T-helper 2 cell treated with Interferon-gamma antibody and Interleukin-4, amounts not matched to agents 100 ng/mL and 5 ng/mL, for 36 hours (primary cell): ENCODE results near the gene CREBL2. TPM values are rescaled to one million over a fixed set of nuclear protein-coding genes. Genes with fewer than 3 reads are reported as not detected.

Experiments used
- intact Hi-C: fragments of 100-400 bp; cut with micrococcal nuclease; formaldehyde crosslinking; loops from one replicate; pipeline ENCODE4 v1.15.1; 2023
- total RNA-seq: library from RNA; stranded (reverse); gene quantifications from 2 replicates; pipeline ENCODE4 v1.2.3, GENCODE V29; 2022

Gene CREBL2
- total RNA-seq, 1 donor from 2014 or later: 15.9 TPM

GRCh38 chr12:12669020-12669419, 57.3 kb downstream of the CREBL2 start:
- intact Hi-C loops: no loop called here

GRCh38 chr12:12671850-12672660, 60.4 kb downstream of the CREBL2 start:
- intact Hi-C loops: no loop called here

GRCh38 chr12:12673296-12673695, 61.6 kb downstream of the CREBL2 start:
- intact Hi-C loops: no loop called here

- intact Hi-C loops: no loop called here
These were observed 64.9 kb downstream of the CREBL2 start for GRCh38 chr12:12676605-12677004.

GRCh38 chr12:12681061-12681765, 69.5 kb downstream of the CREBL2 start:
- intact Hi-C loops: no loop called here

- intact Hi-C loops: no loop called here
These were observed 70.6 kb downstream of the CREBL2 start for GRCh38 chr12:12682284-12682683.

DNA sequence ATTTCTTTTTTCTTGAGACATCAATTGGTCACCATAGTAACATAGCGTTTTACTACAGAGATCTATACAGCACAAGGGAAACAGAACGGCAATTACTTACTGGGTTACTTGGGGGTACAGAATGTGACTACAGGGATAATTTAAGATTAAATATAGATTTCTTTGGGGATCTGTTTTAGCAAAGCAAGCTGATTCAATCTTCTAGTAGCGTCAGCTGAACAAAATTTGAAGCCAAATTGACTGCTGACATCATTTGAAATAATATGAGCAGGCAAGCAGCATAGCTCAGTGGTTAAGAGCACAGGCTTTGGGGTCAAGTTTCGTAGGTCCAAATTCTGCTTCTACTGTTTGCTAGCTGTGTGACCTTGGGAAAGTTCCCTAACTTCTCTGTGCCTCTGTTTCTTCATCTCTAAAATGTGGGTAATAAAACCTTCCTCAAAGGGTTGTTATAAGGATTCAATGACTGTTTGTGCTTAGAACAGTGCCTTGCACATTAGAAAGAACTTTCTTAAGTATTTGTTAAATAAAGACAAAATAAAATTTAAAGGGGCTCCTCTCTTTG, 71.5 kb downstream of the CREBL2 start:
- intact Hi-C loops: no loop called here

DNA sequence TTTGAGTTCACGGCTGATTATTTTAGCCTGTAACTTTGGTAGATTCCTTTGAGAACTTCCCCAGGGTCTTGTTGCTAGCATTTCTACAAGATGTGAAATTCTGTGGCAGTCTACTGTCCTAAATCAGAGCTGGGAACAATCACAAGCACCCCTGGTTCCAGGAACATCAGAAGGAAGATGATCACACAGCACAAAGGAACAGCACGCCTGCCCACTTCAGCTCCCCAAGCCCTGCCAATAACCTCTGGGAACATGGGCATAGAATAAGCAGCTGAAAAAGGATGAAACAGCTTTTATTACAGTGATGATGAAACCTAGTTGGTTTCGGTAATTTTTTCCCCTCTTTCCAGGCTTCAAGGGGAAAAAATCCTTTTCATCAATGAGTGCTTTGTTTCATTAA, 72.0 kb downstream of the CREBL2 start:
- intact Hi-C loops: no loop called here

DNA sequence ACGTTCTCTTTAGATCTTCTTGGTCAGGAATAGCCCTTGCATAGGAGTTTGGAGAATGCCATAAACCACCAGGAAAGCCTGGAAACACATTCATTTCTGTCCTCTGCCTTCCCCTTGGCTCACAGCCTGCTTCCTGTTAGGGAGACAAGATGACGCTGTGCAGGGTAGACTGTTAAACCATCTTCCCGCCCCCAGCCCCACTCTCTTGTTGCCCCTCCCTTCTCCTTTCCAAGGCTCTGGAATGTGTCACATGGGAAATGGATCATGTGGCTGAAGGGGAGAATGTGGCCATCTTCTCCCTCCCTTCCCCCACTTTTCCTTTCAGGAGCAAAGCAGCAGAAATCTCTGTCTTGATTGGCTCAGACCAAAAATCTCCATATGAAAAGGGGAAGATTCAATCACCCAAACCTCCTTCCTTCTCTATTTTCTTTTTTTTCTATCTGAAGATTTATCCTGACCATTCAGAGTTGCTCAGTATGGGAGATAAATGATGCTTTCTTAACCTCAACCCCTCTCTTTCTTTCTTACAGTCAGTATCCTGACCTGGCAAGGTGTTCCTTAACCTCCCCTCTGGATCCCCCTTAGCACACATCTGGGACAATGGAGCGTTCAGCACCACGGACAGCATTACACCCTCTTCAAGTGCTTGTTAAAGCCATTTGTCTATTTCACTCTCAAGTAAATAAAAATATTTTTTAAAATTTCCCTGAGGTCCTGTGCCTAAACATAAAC, 72.9 kb downstream of the CREBL2 start:
- intact Hi-C loops: no loop called here

DNA sequence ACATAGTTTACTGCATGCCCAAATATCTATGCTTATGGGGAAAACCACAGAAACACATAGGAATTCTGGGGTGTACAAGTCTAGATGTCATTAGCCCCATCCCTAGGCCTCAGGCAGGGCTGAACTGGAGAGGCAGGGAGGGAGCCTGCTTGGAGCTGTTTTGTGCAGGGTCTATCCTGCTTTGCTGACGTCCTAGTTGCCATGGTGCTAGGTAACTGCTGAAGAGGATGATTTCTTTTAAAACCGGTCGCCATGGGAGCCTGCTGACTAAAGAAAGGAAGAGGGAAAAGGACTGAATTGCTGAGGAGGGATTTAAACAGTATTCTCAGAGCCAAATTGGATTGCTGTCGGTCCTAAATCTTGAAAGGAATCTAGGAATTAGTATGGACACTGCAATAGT, 73.6 kb downstream of the CREBL2 start:
- intact Hi-C loops: no loop called here

DNA sequence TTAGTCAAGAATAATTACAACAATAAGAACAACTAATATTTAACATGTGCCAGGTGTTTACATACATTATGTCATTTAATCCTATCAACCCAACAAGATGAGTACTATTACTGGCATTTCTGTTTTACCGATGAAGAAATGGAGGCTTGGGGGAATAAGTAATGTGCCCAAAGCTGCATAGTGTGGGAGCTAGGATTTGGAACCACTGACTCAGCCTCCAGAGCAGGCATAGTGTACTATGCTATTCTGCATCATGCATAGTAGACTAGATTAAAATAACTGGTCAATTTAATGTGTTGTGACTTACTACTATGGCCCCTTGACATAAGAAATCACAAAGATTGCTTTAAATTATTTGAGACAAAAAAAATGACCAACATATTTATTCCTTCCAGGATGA, 74.8 kb downstream of the CREBL2 start:
- intact Hi-C loops: no loop called here

- intact Hi-C loops: no loop called here
These were observed 75.2 kb downstream of the CREBL2 start for GRCh38 chr12:12686925-12687324.

DNA sequence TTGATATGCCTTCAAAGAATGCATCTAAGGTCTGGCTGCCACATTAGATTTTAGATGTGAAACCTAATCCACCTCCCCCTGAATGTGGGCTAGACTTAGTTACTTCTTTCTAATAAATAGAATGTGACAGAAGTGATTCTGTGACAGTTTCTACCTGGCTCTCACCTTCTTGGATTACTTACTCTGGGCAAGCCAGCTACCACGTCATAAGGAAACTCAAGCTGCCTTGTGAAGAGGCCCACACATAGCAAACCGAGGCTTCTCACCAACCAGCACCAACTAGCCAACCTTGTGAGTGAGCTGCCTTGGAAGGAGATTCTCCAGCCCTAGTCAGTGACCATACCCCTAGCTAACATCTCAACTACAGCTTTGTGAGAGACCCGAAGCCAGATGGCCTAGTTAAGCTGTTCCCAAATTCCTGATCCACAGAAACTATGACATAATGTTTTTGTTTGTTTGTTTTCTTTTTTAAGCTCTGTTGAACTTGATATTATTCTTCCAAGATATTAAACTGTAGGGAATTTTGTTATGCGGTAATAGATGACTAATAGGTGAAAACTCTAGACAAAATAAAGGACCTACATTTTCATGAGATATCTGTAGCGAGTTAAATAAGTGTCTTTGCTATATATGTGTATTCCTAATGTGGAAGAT, 78.1 kb downstream of the CREBL2 start:
- intact Hi-C loops: no loop called here

- intact Hi-C loops: no loop called here
These were observed 79.9 kb downstream of the CREBL2 start for GRCh38 chr12:12691549-12691948.

GRCh38 chr12:12693111-12693671, 81.5 kb downstream of the CREBL2 start:
- intact Hi-C loops: no loop called here

Other genes with a start within 250 kb of the CREBL2 start
- 37.3 and 40.6 TPM in 2 replicates for gene DUSP16, start 49.0 kb upstream of the CREBL2 start, total RNA-seq
- gene GPR19, start 84.3 kb downstream of the CREBL2 start, total RNA-seq: 11.6 and 12.0 TPM in 2 replicates
- gene CDKN1B, start 105.5 kb downstream of the CREBL2 start, total RNA-seq: 89.3 and 90.8 TPM in 2 replicates
- 7.9 and 9.5 TPM in 2 replicates for gene APOLD1, start 173.8 kb downstream of the CREBL2 start, total RNA-seq
- gene DDX47, start 201.5 kb downstream of the CREBL2 start, total RNA-seq: 80.6 and 85.5 TPM in 2 replicates